HG02884 (cell line): ENCODE data around the gene SPECC1.
"Not testable (repeated sequence)": the region's sequence is repeated elsewhere in the genome, so short reads cannot be mapped to it uniquely, and the experiment has no call there.

Experiments
- ATAC-seq: cut with Tn5 transposase; IDR thresholded peaks from one replicate; pipeline ENCODE4 v1.9.1; 2021; ENCODE audit warnings: mild to moderate bottlenecking, moderate library complexity; ENCODE audit not compliant: unreplicated experiment

The SPECC1 gene

DNA sequence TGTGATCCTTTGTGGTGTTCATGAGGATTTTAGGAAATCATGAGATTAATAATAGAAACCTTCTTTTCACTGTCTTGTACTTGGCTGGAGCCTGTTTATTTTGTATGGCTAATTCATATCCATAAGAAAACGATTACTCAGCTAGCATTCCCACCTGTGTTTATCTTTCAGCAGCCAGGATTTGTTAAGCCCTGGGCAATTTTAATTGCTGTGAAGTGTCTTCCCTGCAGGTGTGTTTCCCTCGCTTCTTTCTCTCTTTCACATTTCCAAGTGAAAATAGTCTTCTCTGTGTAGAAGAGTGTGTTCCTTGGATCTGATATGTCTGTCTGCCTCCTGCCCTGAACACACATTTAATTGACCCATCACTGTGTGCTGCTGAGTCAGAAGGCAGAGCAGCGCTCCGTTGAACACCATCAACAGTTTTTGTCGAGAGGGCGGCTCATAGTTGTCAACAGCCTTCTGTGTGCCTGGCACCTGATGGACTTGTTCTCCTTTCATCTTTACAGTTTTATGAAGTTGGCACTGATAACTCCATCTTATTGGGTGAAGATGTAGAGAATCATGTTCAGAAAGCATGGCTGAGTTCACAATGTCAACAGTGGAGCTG lies 83.2 kb downstream of the SPECC1 start:
- no peak for ATAC-seq

DNA sequence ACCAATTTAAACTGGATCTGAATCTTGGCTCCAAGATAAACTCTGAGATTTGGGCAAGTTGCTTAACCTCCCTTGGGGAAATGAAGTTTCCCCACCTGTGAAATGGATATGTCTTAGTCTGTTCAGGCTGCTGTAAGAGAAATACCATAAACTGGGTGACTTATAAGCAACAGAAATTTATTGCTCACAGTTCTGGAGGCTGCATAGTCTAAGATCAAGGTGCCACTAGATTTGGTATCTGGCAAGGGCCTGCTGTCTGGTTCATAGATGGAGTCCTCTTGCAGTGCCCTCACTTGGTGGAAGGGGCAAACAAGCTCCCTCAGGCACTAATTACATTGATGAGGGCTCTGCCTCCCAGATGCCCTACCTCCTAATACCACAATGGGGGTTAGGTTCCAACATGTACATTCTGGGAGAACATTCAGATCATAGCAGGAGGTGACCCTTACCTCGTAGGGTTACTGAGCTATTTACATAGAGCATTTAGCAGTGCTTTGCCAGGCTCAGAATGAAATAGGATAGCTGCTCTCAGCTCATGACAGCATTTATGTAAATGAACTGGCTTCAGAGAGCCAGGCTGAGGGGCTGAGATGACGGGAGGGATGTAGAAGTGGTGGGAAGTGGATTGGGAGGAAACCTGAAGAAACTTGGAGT lies 83.9 kb downstream of the SPECC1 start:
- no peak for ATAC-seq

DNA sequence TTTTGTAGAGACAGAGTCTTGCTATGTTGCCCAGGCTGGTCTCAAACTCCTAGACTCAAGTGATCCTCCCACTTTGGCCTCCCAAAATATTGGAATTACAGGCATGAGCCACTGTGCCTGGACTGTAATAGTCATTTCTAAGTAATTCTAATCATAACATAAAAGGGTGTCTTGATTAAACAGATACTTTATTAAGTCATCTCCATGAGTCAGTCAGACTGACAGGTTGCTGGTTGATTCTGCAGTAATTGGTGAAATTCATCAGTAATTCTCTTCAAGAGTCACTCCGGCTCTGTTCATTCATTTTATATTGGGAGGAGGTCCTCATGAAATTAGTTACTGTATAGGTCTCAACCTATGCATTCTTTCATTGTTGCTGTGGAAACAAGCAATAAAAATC lies 85.6 kb downstream of the SPECC1 start:
- ATAC-seq: no peak

DNA sequence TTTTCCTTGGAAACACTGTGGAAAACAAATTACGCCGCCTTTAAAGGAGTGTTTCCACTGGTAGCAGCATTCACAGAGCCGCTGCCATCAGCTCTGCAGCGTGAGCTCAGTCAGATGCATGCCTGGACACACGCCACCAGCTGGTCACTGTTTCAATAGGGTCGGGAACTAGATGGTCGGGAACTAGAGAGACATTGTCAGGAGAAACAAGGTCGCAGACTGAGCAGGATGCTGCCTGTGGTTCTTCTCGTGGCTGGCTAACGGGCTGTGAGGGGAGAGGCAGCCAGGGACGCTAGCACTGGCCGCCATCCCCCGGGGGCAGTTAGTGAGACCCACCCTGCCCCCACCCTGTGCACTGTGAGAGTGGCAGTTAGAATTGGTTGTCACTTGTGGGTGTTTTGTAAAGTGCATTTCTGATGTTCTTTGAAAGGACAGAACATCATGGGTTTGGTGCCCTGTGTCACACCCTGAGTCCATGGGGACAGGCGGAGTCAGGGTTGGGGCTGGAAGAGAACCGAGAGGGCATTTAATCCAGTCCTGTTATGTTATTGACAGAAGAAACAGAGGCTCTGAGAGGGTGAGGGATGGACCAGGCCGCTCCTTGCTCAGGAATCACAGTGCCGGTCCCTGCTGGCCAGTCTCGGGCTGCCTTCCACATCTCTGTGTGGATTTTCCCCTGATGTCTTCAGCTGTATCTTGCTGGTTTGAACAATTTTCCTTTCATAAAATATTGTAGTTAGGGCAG lies 86.3 kb downstream of the SPECC1 start:
- ATAC-seq: no peak

DNA sequence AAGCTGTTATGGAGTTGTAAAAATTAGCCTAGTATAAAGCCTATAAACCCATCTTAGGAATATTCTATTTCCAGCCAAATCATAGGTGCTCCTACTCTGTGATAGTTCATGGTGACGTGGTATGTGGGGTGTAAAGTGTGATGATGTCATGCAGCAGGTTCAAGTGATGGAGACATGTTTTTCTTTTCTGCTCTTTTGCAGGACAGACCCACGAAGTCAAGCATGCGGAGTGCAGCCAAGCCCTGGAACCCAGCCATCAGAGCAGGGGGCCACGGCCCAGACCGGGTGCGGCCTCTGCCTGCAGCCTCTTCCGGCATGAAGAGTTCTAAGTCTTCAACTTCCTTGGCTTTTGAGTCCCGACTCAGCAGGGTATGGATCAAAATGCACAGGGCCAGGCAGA lies 87.3 kb downstream of the SPECC1 start:
- ATAC-seq: no peak

DNA sequence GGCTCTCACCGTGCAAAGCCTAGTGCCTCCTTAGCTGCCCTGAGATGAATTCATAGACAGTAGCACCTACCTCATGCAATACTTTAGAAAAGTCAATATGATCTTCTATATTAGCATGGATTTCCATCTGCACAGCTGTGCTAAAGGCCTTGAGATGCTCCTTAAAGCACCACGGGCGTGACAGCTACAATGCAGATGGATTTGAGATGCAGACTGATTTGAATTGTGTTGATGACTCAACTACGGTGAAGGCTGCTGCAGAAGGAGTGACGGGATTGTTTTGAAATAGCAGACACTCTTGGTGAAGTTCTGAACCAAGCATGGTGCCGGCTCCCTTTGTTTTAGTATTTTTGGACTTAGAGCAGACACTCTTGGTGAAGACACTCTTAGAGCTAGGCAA lies 88.2 kb downstream of the SPECC1 start:
- no peak for ATAC-seq

DNA sequence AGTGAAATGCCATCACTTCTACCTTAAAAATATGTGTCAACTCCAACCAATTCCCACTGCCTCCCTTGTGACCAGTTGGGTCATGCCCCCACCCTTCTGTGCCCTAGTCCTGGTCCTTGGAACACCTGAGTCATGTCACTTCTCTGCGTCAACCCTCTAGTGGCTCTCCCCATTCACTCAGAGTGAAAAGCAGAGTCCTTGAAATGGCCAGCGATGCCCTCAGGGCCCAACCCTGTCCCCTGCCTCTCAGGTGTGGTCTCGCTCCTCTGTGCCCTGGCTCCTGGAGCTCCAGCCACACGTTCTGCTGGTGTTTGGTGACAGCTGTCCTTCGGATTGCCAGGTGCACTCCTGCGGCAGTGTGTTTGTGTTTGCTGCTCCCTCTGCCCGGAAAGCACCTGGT lies 89.2 kb downstream of the SPECC1 start:
- no peak for ATAC-seq

DNA sequence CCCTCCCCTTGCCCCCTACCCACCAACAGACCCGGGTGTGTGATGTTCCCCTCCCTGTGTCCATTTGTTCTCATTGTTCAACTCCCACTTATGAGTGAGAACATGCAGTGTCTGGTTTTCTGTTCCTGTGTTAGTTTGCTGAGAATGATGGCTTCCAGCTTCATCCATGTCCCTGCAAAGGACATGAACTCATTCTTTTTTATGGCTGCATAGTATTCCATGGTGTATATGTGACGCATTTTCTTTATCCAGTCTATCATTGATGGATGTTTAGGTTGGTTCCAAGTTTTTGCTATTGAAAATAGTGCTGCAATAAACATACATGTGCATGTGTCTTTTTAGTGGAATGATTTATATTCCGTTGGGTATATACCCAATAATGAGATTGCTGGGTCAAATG lies 91.6 kb downstream of the SPECC1 start:
- ATAC-seq: not testable (repeated sequence)

DNA sequence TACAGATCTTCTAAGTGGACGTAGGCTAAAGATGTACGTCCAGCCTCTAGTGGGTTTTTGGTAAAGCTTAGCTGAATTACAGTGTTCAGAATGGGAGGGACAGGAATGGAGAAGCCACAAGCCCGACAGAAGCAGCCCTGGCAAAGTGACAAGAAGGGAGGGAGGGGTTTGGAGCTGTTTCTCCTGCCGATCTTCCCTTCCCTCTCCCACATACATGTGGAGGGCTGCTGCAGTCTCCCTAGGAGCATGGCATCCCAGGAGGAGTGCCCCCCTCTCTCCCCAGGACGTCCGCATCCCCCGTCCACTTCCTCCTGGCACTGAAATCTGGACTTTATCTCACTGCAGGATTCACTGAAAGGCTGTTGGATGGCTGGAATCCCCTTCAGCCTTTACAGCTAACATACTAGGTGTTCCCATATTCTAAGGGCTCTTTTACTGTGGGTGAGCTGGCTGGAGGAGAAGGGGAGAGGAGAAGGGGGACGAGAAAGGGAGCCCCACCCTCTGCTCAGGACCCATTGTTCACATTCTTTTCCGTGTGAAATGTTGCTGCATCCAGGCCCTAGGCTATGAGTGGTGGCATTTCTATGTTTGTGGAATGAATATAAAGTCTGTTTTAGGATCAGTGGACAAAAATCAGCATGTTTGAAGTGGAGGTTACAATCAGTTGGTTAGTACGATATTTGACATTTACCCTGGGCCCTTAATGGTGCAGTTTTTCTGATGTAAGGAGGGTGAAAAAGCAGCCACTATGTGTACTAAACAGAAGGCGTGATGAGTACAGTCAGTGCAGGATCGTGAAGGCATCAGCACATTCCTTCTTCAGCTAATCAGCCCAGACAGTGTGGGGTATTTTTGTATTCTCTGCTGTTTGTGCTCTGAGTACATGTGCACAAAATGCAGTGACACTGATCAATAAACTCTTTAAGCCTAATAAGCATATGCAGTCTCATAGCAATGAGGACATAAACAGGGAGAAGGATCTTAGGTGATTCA lies 94.6 kb downstream of the SPECC1 start:
- ATAC-seq: no peak

DNA sequence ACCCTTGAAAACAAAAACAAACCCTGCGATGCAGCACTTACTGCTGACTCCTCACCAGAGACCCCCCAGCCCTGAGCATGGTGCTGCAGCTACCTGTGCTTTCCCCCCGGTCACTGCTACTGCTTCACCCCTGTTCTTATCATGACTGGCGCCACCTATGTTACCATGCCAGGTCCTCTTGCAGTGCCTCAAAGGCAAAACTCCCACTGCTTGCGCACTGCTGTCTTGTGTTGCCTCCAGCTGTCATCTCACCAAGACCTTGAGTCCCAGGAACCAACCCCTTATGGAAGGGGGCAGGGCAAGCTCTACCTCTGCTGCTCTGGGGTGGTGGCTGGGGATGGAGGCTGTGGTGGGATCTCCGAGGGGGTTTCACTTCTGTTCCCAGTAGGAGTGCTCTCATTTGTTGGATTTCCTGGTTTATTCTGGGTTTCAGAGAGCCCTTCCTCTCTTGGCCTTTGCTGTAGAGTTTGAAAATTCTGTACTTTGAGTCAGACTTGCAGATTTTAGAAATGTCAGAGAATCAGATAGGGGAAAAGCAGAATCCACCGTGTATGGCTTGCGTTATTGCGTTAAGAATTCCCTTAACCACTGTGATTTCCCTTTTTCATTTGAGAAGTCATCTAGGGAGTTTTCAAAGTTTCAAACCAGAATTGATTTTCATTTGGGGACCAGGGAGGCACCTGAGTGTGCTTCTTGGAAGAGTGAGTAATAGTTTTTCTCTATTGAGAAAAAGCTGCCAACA lies 96.6 kb downstream of the SPECC1 start:
- no peak for ATAC-seq

DNA sequence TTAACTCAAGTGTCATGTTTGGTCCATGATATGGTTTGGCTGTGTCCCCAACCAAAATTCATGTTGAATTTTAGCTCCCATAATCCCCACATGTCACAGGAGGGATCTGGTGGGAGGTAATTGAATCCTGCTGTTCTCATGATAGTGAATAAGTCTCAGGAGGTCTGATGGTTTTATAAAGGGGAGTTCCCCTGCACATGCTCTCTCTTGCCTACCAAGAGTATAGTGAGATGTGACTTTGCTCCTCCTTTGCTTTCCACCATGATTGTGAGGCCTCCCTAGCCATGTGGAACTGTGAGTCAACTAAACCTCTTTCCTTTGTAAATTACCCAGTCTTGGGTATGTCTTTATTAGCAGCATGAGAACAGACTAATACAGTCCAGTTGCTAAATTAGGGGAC lies 97.3 kb downstream of the SPECC1 start:
- not testable (repeated sequence) for ATAC-seq

DNA sequence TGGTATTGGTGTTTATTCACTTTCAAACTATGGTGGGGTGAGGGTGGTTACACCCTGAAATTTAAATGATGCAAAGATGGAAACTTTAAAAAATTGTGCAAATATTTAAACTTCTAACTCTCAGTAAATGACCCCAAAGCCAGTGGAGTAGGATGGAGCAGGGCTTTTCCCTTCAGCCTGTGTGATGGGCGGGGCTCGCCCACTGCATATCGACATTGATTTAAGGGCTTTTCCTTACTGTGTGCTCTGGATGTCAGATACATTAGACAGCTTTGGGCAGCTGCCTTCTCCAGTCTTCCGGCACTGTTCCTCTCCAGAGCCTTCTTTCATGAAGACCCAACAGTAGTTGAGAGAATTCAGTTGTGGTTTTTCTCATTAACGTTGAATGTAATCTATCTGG lies 99.9 kb downstream of the SPECC1 start:
- no peak for ATAC-seq

DNA sequence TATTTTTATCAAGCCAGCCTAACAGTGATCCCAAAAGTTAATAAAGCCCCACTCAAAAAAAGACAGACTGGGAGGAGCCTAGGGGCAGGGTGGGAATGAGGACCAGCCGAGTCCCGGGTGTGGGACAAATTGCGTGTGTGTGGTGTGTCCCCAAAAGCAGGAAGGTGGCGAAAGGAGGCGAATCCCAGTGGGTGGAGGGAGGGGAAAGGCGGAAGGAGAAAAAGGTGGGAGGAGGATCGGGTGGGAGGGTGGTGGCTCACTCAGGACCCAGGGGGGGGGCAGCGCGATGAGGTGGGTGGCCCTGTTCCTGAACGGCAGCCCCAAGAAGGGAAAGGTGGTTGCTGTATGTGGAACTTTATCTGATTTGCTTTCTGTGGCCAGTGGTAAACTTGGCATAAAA lies 102.4 kb downstream of the SPECC1 start:
- no peak for ATAC-seq

DNA sequence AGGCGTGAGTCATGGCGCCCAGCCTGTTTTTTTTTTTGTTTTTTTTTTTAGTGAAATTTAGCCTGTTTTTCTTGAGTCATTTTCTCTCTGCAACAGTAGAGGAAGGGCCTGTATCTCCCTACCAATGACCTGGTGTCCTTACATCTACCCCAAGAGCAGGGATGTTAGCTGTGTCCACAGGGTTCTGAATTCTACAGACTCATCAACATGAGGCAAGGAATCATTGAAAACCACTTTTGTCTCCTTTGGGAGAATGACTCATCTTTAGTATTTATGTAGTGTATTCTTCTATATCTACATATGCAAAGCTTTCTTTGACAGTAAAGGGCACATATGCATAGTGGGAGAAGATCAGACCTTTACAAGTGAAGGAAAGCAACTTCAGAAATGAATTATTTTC lies 105.3 kb downstream of the SPECC1 start:
- ATAC-seq: no peak

DNA sequence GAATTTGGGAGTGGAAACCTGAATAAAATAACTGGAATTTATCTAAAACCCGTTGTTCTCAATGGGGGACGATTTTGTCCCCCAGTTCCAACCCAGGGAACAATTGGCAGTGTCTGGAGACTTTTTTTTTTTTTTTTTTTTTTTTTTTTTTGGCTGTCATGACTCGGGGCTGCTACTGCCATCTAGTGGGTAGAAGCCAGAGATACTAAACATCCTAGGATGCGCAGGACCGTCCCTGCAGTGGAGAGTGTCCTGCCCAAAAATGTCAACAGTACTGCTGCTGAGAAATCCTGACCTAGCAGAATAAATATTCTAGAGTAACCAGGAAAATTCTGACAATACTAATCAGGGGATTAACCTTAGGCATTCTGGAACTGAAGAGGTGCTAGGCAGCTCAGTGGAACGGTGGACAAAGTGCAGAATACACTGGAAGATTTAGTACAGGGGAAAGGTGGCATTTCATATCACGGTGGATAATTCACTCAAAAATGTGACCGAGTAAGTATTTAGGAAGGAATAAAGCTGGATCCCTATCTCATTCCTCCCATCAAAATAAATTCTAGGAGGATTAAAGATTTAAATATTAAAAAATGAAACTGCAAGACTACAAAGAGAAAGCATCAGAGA lies 107.6 kb downstream of the SPECC1 start:
- no peak for ATAC-seq

DNA sequence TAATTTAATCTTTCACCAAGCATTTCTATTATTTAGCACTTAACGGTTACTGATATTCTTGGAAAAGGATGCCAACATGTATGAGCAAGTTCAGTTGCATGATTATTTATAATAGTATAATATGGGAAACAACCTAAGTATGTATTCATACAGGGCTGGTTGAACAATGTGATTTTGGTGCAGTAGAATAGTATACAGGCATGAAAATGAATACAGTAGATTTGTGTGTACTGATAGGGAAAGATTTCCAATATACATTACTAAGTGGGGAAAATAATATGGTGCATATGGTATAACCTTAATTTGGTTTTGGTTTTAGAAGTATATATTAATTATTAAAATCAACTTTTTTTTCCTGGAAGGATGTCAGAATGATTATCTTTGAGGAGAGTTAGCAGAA lies 109.1 kb downstream of the SPECC1 start:
- no peak for ATAC-seq

DNA sequence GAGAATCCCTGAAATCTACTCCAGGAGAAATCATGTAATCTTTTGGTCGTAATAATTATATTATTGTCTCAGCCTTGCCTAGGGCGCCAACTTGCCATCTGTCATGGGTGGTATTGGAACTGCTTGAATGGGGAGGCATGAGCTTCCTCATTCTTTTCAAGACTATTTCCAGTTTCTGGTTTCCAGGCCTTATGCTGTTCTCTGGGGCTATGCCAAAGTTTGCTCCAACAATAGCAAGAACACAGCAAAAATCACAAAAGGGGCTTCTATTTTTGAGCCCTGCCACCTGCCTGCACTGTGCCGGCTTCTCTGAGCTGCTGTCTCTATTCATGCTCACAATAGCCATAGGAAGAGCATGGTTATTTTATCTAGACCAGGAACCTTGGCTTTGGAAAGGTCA lies 111.7 kb downstream of the SPECC1 start:
- ATAC-seq: no peak

DNA sequence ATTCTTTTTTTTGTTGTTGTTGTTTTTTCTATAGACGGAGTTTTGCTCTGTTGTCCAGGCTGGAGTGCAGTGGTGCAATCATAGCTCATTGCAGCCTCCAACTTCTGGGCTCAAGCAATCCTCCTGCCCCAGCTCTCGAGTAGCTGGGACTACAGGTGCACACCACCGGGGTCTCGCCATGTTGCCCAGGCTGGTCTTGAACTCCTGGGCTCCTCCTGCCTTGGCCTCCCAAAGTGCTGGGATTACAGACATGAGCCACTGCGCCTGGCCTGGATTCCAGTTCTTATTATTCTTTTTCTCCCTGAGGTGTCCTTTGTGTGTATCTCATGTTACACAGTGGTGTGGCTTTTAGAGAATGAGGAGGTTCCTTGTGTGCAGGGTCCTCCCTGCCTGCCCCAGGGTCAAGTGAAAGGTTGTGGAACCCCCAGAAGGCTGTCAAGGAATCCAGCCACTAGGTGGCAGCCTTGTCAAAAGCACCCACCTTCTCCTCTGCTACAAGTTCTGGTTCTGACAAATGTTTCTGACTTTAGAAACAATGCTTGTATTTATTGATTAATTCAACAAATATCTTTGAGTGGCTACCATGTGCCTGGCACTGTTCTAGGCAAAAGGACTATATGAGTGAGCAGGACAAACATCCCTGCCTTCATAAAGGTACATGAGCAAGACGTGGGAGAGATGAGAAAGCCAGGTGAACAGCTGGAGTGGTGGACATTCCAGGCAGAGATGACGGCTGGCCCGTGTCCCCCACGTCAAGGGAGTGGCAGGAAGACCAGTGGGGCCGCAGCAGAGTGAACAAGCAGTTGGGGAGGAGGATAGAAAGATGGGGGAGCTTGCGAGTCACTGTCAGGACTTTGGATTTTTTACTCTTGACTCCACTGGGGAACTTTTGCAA lies 112.4 kb downstream of the SPECC1 start:
- ATAC-seq: no peak

DNA sequence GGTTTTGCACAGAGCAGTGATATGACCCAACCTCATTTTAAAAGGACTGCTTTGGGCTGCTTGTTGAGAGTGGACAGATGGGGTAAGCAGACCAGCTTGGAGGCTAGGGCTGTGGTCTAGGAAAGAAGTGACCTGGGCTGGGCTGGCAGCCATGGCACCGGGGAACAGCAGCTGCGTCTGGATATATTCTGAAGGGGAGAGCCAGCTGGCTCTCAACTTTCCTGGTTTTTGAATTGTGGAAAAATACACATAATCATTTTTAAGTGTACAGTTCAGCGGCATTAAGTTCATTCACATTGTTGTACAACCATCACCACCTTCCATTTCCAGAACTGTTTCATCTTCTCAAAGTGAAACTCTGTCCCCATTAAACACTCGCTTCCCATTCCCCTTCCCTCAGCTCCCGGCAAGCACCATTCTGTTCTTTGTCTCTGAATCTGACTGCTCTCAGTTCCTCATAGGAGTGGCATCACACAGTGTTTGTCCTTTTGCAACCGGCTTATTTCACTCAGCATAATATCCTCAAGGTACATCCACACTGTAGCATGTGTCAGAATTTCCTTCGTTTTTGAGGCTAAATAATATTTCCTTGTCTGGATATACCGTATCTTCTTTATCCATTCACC lies 113.2 kb downstream of the SPECC1 start:
- no peak for ATAC-seq
